GM21576 (cell line): ENCODE data around the gene DKK1.

ENCODE experiments used
- ATAC-seq: cut with Tn5 transposase; IDR thresholded peaks from one replicate; pipeline ENCODE4 v1.9.1; 2021; ENCODE audit warnings: mild to moderate bottlenecking, moderate library complexity; ENCODE audit not compliant: unreplicated experiment

DKK1 gene

DNA sequence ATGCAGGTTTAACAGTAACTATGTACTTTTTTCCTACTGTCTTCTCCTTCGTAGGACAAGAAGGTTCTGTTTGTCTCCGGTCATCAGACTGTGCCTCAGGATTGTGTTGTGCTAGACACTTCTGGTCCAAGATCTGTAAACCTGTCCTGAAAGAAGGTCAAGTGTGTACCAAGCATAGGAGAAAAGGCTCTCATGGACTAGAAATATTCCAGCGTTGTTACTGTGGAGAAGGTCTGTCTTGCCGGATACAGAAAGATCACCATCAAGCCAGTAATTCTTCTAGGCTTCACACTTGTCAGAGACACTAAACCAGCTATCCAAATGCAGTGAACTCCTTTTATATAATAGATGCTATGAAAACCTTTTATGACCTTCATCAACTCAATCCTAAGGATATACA lies 2.4 kb downstream of the DKK1 start:
- no peak for ATAC-seq

DNA sequence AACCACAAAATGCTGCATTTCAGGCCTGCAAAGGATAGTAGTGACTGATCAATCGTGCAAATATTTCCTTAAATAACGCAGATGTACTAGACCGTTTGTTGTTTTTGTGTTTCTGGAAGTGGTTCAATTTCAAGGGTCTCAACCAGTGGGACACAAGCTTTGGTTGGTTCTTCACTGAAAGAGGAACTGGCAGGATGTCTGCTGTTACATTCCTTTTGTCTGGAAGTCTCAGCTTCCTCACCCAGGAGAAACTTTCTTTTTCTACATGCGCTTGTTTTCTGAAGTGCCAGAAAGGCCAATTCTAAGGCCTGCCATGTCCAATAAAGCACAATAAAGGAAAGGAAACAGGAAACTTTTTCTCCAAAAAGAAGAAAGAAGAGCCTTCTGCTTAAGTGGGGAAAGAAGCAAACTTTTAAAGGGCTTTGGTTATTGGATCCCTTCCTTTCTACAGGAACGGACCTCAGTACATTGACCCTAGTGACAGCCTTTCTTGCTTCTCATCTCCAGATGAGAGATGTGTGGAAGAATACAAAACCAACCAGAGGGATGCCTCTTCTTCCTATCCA lies 4.1 kb downstream of the DKK1 start:
- no peak for ATAC-seq

DNA sequence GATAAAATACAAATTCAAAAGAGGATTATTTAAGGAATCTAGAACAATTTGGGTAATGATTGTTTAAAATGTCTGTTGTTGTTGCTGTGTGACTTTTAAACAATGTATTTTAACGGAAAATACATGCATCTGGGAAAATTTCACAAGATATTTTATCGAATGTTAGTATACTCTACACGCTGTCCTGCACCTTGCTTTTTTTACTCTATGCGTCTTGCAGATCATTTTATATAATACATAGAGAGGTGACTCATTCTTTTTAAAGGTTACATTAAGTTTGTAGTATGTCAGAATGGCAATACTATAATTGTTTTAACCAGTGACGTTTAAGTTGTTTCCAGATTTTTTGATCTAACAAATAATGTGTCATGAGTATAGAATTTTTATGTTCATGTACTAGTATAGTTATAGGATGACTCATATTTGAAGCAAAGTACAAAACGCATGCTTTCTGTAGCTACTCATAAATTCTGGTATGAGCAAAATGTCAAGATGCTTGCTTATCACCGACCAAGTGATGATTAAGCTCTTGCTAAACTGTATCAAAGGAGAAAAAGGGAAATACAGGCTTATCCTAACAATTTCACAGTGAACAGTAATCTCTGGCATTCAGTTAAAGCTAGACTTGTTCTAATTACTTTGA lies 4.9 kb downstream of the DKK1 start:
- no peak for ATAC-seq

DNA sequence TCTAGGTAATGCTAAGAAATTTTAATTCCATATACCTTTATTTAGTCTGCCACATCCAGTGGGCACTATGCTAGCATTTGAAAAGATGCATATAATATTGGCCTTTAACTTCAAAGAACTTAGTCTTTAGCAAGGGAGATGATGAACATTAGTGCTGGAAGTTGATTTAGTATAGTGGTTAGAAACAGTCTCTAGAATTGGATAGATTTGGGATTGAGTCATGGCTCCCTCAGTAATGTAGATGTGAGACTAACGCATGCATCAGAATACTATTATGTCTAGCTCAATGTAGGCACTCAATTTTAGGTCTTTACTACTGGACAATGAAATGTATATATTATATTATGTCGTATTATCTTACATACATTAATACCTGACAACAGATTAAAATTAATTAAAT lies 5.8 kb downstream of the DKK1 start:
- no peak for ATAC-seq

DNA sequence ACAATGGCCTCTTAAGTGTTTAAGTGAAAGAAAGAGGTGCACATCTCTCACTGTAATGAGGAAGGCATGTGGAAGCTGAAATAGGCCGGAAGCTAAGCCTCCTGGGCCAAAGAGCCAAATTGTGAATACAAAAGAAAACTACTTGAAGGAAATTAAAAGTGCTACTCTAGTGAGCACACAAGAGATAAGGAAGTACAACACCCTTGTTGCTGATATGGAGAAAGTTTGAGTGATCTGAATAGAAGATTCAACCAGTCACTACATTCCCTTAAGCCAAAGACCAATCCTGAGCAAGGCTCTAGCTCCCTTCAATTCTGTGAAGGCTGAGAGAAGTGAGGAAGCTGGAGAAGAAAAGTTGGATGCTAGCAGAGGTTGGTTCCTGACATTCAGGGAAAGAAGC lies 8.2 kb downstream of the DKK1 start:
- no peak for ATAC-seq

DNA sequence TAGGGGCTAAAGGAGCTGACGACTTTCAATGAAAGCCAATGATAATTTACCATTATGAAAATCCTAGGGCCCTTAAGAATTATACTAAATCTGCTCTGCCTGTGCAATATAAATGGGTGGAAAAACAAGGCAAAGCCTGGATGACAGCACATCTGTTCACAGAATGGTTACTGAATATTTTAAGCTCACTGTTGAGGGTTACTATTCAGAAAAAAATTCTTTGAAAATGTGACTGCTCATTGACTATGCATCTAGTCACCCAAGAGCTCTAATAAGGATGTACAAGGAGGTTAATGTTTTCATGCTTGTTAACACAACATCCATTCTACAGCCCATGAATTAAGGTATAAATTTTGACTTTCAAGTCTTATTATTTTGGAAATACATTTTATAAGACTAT lies 8.9 kb downstream of the DKK1 start:
- ATAC-seq = no peak

DNA sequence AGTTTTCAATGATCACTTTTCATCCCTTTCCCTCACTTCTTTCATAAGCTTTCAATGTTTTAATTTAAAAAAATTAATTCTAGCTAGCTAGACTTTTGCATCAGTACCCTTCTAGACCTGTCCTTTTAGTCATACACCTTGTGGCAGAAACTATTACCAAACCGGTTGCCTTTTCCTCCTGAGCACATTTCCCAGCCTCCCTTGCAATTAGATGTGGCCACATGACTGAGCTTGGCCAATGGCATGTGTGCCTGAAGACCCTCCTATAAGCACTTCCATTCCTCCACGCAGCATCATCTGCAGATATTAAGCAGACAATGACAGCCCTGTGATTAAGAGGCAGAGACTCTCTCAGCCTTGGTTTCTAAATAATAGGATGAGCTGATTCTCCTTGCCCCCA lies 12.3 kb downstream of the DKK1 start:
- no peak for ATAC-seq

DNA sequence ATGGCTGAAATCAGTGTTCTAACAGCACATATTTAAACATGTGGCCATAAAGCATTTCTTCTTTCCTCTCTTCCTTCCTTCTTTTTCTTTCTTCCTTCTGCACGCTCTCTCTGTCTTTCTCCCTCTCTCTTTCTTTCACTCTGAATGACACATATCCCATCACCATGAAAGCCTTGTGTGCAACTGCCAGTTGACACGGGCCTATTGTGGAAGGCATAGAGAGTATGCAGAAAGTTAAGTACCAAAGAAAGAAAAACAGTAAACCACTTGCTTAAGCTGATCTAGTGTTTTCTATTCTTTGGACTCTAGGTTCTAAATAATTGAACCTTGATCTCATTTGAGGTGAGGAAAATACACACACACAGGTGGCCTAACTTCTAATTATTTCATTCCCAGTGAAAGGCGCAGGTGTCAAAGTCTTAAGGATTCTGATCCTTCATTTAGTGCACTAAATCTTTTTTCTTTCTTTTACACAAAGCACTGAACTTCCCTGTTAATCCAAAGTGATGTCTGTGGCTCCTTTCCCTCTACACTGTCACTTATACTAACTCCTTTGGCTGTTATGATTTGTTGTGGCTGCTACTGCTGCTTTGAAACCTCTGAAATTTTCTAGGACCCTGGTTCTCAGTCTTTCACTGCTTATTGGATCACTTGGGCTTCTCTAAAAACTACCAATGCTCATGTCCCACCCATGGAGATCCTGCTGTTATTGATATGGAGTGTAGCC lies 17.7 kb downstream of the DKK1 start:
- no peak for ATAC-seq

DNA sequence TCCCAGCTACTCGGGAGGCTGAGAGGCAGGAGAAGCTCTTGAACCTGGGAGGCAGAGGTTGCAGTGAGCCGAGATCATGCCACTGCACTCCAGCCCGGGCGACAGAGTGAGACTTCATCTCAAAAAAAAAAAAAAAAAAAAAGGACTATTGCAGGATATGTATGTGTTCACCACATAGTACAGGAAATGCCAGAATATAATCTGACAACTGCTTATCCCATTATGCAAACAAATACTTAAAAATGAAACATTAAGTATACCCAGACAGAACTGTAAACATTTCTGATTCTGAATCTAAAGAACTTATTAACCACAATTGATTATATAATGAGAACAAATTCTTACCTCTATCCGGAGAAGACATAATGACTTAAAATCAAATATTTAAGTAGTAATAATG lies 18.7 kb downstream of the DKK1 start:
- no peak for ATAC-seq

DNA sequence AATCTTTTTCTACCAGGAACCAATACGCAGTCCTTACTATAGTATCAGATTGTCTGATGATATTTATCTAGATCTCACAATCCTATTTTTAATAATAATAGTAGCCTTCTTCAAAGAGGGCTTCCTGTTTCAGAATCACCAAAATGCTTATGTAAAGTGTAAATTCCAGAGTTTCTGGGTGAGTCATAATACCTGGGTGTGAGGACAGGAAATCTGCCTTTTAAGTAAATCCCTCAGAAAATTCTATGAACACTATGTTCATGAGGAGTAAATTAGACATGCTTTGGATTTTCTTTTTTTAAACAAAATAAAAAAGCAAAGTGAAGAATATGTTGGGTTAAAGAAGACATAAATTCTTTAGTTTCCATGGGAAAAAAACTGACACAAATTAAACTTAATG lies 20.5 kb downstream of the DKK1 start:
- ATAC-seq = no peak

DNA sequence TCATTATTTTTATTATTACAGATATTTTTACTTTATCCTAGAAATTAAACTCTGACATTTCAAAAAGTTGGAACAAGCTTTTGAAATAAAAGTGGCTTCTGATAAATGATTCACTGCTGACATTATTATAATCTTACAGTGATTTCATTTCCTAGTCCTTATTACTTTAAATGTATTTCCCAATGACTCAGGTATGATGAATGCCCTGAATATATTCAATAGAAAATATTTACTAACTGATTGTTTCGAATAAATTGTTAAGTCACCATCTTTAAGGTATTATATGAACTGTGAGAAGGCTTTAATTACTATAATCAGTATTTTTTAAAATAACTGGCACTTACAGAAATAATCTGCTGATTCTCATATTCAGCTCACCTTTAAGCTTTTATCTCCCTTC lies 21.6 kb downstream of the DKK1 start:
- no peak for ATAC-seq

DNA sequence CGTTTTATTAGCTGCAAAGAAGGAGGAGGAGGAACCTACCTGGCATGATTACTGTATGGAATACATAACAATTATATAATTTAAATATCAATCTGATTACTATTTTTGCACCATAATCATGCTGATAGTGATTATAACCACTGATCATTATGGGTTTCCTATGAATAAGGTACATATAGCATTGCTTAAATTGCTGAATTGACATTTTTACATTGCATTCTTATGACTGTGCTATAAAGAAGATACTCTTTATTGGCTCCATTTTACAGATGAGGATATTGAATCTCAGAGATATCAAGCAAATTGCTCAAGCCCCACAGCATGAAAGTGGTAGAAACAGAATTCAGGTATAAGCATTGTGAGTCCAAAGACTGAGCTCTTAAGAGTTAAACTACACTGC lies 23.1 kb downstream of the DKK1 start:
- no peak for ATAC-seq

DNA sequence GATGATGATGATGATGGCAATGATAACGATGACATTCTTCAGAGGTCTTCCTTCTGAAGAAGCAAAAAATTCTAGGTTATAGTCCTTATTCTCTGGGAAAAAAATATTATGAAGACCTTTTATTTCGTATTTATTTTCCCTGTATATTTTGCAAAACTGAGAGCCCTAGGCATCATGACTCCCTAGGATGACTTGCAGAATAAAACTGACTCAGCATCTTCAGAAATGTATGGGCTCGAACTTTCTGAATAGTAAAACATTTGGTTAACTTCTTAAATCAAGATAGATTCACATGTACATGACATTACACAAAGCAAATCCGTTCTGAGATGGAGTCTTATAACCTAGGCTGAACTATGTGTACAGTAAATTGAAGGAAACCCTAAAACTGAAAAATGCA lies 29.4 kb downstream of the DKK1 start:
- no peak for ATAC-seq

DNA sequence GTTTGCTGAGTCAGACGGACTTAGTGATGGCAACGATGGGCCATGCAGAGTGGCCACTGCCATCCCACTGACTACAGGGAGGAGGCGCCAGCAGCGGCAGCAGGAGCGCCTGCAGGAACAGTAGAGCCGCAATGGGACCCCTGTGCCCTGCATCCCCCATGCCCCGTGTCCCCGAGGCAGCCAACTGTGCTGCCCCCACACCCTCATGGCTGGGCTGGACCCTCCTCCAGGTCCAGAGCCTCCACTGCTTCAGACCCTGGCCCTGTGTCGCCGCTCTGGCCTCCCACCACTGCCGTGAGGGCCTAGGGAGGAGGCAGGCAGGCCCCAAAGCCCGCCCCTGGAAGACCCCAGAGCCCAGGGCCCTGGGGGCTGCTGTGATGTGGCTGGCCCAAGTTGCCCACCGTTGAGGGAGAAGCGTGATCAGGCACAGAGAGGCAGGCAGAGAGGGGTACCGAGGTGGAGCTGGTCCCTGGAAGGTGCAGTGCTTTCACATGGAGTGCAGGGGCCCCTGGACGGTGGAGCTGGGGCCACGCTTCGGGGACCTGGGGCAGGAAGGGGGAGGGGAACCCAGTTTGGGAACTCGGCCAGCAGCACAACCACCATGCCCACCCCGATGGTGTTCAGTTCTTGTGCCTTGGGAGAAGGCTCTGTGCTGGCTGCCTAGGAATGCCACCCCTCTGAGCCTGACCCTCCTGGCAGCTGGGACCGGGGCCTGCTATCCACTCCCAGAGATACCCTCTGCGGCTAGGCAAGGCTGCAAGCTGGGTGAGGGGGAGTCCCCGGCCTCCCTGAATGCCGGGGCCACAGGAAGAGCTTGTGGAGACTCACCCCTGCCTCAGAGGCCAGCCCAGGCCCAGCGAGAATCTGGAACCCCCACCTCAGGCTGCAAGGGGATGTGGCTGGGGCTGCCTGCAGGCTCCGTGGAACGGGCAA lies 32.6 kb downstream of the DKK1 start:
- ATAC-seq = no peak

DNA sequence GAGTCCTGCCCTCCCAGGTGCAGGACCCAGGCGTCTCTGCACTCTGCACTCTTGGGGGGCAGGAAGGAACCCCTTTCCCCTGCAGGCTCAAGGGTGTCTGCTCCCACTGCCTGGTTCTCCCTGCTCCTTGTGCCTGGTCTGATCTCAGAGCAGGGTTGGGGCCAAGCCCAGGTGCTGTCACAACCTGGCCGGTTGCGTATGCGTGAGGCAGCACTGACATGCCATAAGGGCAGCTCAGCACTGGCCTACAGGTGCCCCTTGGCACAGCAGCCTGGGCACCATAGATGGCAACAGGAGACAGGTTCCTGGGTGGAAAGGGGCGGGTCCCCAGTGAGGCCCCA lies 33.2 kb downstream of the DKK1 start:
- ATAC-seq = no peak

DNA sequence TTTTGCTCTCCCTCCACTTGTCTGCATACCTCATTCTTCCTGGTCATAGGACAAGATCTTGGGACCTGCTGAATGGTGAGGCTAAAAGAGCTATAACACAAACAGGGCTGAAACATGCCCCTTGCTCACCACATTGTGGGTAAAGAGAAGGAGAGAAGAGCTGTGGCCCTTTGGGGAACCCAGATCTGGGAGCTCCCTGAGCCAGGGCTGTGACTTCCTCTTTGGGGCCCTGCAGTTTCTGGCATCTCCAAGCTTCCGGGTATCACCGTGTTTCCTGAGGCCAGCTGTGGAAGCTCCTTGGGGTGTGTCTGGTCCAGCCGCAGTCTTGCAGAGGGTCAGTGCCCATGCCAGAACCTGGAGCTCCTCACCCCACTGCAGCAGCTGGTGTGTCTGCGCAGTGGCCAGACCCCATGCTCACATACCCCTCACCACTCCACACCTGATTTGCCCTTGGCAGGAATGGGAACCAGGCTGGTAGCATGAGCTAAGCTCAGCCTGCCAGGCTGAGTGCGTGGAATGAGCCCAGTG lies 34.0 kb downstream of the DKK1 start:
- ATAC-seq = no peak

DNA sequence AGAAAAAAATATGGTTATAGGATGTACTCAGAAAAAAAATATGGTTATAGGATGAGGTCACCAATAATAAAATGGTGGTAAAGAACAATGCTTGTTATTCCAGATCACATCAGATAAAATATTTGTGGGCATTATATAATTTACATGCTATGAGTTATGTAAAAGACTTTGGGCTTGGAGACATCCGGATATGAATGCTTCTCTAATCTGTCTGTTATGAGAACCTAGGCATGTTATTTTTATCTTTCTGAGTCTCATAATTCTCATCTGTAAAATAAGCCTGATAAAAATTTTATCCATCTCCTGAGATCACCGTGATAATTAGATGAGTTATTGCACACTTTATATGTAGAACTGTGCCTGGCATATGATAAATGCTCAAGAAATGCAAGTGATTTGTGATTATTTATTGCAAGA lies 37.8 kb downstream of the DKK1 start:
- ATAC-seq = no peak

DNA sequence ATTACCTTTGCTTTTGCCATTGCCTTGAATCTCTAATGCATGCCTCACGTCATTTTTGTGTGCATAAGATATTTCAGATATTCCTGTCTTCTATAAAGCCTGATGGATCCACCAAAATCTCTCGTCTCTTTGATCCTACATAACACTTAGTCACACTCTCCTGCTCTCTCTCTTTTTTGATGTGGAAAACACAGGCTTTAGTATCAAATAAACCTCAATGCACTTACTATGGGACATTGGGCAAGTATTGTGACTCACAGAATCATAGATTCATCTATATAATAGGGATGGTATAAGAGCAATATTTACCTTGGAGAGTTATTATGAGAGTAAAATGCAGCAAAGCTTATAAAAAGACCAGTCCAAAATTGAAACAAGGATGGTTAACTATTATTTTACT lies 39.1 kb downstream of the DKK1 start:
- no peak for ATAC-seq

DNA sequence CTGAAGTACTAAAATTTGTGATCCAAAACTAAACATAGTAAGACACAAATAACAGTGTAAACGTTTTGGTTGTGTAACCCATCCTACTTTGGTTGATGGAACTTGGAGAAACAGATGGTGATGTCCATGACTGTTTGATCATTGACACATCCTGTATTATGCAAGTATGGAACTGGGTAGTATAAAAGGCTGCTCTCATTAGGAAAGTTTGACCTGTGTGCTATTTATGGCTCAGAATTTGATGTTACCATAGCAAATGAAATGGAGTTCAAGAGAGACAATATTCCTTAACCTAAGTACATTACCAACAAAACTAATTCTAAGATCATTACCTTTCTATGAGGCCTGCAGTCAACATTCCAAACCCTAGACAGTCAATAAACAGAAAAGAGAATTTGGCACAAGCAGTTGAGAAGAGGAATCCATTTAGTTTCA lies 39.9 kb downstream of the DKK1 start:
- ATAC-seq = no peak

DNA sequence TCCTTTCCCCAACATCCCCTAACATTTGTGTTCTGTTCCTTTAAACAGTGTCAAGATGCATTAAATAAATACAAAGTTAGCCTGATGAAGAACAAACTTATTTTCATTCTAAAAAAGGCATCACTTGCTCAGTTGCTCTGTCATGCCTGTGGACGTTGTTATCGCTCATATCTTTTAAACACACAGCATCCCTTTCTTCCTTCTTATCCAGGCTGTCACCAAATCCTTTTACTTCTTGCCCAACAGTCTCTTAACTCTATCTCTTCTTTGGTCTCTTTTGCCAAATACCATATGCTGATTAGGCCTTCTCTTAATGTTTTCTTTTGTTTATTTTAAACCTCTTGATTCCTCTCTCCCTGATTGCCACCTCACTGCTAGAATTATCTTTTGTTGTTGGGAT lies 43.9 kb downstream of the DKK1 start:
- no peak for ATAC-seq

DNA sequence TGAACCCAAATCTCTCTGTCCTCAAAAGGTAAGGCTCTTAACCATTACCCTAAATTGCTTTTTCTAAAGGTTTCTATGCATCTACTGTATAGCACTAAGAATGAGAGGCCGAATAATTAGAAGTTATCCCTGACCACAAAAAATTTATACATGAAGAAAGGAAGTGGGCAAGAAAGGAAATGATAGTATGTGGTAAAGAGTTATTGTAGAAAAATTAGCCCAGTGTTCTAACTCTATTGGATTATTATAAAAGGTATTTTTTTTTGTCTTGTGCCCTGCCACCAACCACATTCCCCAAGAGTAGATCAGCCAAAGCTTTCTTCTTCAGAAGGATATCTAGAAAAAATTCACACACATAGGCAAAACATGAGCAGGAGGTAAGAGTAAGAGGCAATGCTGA lies 45.4 kb downstream of the DKK1 start:
- no peak for ATAC-seq
